Measurements from ENCODE around the gene PRDM16. TPM values are rescaled to one million over a fixed set of nuclear protein-coding genes. Genes with fewer than 3 reads are reported as not detected.

PRDM16 gene
- total RNA-seq, 1 experiment from 2014 or later, result not detected

- CTCF ChIA-PET, result interaction anchor here (0.9 kb wide), 1 partner anchor 17 kb away, joined by 3 read pairs; no protein-coding TSS in a partner anchor
- POLR2A ChIA-PET, result no interaction called here
These were observed 246.7 kb downstream of the PRDM16 start for GRCh38 chr1:3315399-3316339.

DNA sequence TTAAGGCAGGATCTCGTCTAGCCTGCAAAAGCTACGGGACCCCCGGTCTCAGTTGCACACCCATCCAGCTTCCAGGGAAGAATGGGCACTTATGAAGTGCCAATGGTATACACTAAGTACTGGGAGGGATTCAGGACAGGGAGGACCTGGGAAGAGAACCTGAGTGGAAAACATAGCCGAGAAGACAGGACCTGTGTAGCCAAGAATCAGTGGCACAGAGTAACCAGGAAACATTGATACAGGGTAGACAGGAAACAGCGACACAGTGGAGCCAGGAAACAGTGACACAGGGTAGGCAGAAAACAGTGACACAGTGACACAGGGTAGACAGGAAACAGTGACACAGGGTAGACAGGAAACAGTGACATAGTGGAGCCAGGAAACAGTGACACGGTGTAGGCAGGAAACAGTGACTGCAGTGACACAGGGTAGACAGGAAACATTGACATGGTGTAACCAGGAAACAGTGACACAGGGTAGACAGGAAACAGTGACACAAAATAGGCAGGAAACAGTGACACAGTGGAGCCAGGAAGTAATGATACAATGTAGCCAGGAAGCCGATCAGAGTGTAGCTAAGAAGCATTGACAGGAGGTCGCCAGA, 247.4 kb downstream of the PRDM16 start:
- Mint-ChIP-seq H3K4me3 (ENCODE audit: unreplicated experiment) (no peak overlapping the region), H3K27me3 (ENCODE audit: insufficient read depth, unreplicated experiment) (peaks cover 26% of the 10 kb centered on the region), H3K36me3 (ENCODE audit: insufficient read depth, unreplicated experiment) (peaks cover 6% of the 10 kb centered on the region), H3K4me1 (ENCODE audit: insufficient read depth, unreplicated experiment) (no peaks in the 10 kb centered on the region), H3K27ac (ENCODE audit: low read depth, unreplicated experiment) (no peak overlapping the region), H3K9me3 (ENCODE audit: unreplicated experiment) (peaks cover 14% of the 10 kb centered on the region)
- no TSS peak for BruUV-seq (replicated peaks)
- intact Hi-C loops (cut with micrococcal nuclease), result no loop called here
- TF ChIP-seq CTCF (IDR thresholded peaks at IDR 0.05; ENCODE audit: unreplicated experiment), result no peak
- no peak for DNase-seq (ENCODE audit: unreplicated experiment)
- ChIA-PET CTCF (interaction anchor here (0.9 kb wide), 1 partner anchor 16 kb away, joined by 3 read pairs; no protein-coding TSS in a partner anchor), POLR2A (no interaction called here)

More at GRCh38 chr1:3315399-3316339, 246.7 kb downstream of the PRDM16 start:
- no peak overlapping the region for H3K4me3 Mint-ChIP-seq (ENCODE audit: unreplicated experiment)
- H3K27me3 Mint-ChIP-seq (ENCODE audit: insufficient read depth, unreplicated experiment), result peaks cover 26% of the 10 kb centered on the region
- no peaks in the 10 kb centered on the region for H3K4me1 Mint-ChIP-seq (ENCODE audit: insufficient read depth, unreplicated experiment)
- no peak overlapping the region for H3K27ac Mint-ChIP-seq (ENCODE audit: low read depth, unreplicated experiment)
- intact Hi-C loops (cut with micrococcal nuclease), result no loop called here
- H3K9me3 Mint-ChIP-seq (ENCODE audit: unreplicated experiment), result peaks cover 18% of the 10 kb centered on the region
- DNase-seq (ENCODE audit: unreplicated experiment), result no peak
- BruUV-seq (replicated peaks), result no TSS peak
- TF ChIP-seq CTCF (IDR thresholded peaks at IDR 0.05; ENCODE audit: unreplicated experiment), result no peak
- H3K36me3 Mint-ChIP-seq (ENCODE audit: insufficient read depth, unreplicated experiment), result peaks cover 6% of the 10 kb centered on the region

DNA sequence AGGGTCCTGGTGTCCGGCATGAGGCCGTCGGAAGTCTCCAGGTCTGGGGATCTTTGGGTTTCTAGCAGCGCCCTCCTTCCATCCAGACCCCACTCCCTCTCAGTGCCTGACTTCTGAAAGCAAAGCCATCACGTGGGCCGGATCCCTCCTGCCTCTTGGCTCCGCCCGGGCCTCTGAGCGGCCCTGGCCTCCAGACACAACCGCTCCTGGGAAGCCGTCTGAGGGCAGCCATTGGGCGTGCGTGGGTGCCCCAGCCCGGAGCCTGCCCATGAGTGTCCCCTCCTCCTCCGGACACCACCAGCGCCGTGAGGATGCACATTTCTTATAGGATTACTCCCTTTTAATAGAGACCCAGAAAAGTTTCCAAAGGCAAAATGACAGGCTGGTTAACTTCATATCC, 248.5 kb downstream of the PRDM16 start:
- Mint-ChIP-seq H3K4me1 (ENCODE audit: insufficient read depth, unreplicated experiment) (no peaks in the 10 kb centered on the region), H3K27me3 (ENCODE audit: insufficient read depth, unreplicated experiment) (peaks cover 26% of the 10 kb centered on the region), H3K9me3 (ENCODE audit: unreplicated experiment) (peaks cover 14% of the 10 kb centered on the region), H3K36me3 (ENCODE audit: insufficient read depth, unreplicated experiment) (peaks cover 6% of the 10 kb centered on the region), H3K4me3 (ENCODE audit: unreplicated experiment) (no peak overlapping the region), H3K27ac (ENCODE audit: low read depth, unreplicated experiment) (no peak overlapping the region)
- no peak for DNase-seq (ENCODE audit: unreplicated experiment)
- no peak for TF ChIP-seq CTCF (IDR thresholded peaks at IDR 0.05; ENCODE audit: unreplicated experiment)
- BruUV-seq (replicated peaks), result no TSS peak
- intact Hi-C loops (cut with micrococcal nuclease), result no loop called here
- CTCF ChIA-PET, result no interaction called here
- POLR2A ChIA-PET, result no interaction called here

GRCh38 chr1:3318329-3318728, 249.3 kb downstream of the PRDM16 start:
- TF ChIP-seq CTCF (IDR thresholded peaks at IDR 0.05; ENCODE audit: unreplicated experiment), result no peak
- peaks cover 6% of the 10 kb centered on the region for H3K36me3 Mint-ChIP-seq (ENCODE audit: insufficient read depth, unreplicated experiment)
- H3K9me3 Mint-ChIP-seq (ENCODE audit: unreplicated experiment), result peaks cover 14% of the 10 kb centered on the region
- intact Hi-C loops (cut with micrococcal nuclease), result no loop called here
- BruUV-seq (replicated peaks), result no TSS peak
- CTCF ChIA-PET, result no interaction called here
- peaks cover 26% of the 10 kb centered on the region for H3K27me3 Mint-ChIP-seq (ENCODE audit: insufficient read depth, unreplicated experiment)
- H3K4me1 Mint-ChIP-seq (ENCODE audit: insufficient read depth, unreplicated experiment), result no peaks in the 10 kb centered on the region
- DNase-seq (ENCODE audit: unreplicated experiment), result no peak
- H3K4me3 Mint-ChIP-seq (ENCODE audit: unreplicated experiment), result no peak overlapping the region
- POLR2A ChIA-PET, result no interaction called here
- no peak overlapping the region for H3K27ac Mint-ChIP-seq (ENCODE audit: low read depth, unreplicated experiment)

Measured in MCF 10A (cell line).